IPS DF 6.9 (cell line): ENCODE results near the gene DPH6.
"Not testable (repeated sequence)": the region's sequence is repeated elsewhere in the genome, so short reads cannot be mapped to it uniquely, and the experiment has no call there.

Experiments used
- DNase-seq: peaks from one replicate; pipeline ENCODE4 v3.0.0-alpha.2; 2013; ENCODE audit warnings: low read depth, low spot score
- H3K27ac ChIP-seq: one replicate; pipeline ENCODE4 v1.5.1; 2013; ENCODE audit warnings: low read length, control low read depth
- H3K27me3 ChIP-seq: 2 replicates; pipeline ENCODE4 v1.6.1; 2013; ENCODE audit warnings: mild to moderate bottlenecking, low read length; ENCODE audit not compliant: control insufficient read depth, insufficient read depth
- H3K36me3 ChIP-seq: 2 replicates; pipeline ENCODE4 v1.6.1; 2013; ENCODE audit warnings: low read length; ENCODE audit not compliant: control insufficient read depth, insufficient read depth
- H3K4me1 ChIP-seq: 2 replicates; pipeline ENCODE4 v1.6.1; 2013; ENCODE audit warnings: low read length; ENCODE audit not compliant: control insufficient read depth, insufficient read depth
- H3K4me3 ChIP-seq: 2 replicates; pipeline ENCODE4 v1.5.1; 2013; ENCODE audit warnings: mild to moderate bottlenecking, low read length
- H3K9me3 ChIP-seq: 2 replicates; pipeline ENCODE4 v1.6.1; 2013; ENCODE audit warnings: low read length, inconsistent platforms; ENCODE audit not compliant: control insufficient read depth, insufficient read depth
- WGBS: extraction: QIAGEN DNeasy Blood & Tissue Kit; methylation state at CpG from one replicate; pipeline ENCODE4 v1.1.7; 2013; ENCODE audit warnings: mixed read lengths, missing lambda C conversion rate; ENCODE audit not compliant: insufficient read length, insufficient coverage; 5-methylcytosine and 5-hydroxymethylcytosine counted together

DPH6 gene

DNA sequence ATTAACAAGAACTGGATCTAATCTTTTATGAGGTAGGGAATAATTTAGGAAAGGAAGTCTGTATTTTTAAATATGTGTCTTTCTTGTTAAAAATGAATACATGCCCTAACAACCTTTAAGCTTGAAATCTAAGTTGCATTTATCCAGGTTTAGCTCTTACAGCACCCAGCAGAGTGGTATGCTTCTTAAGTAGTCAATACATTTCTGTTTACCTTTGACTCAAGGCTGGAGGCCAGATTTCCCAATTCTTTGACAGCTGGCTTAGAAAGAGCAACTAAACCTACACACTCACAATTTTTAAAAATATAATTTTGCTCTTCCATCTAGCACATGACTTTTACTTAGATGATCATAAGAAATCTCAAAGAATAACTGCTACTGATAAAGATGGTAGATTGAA is 148.9 kb downstream of the DPH6 start:
- Histone ChIP-seq H3K4me1 (no peaks in the 10 kb centered on the region), H3K27me3 (no peaks in the 10 kb centered on the region), H3K36me3 (no peaks in the 10 kb centered on the region), H3K9me3 (no peaks in the 10 kb centered on the region), H3K27ac (no peak overlapping the region), H3K4me3 (no peak overlapping the region)
- DNase-seq = no peak

DNA sequence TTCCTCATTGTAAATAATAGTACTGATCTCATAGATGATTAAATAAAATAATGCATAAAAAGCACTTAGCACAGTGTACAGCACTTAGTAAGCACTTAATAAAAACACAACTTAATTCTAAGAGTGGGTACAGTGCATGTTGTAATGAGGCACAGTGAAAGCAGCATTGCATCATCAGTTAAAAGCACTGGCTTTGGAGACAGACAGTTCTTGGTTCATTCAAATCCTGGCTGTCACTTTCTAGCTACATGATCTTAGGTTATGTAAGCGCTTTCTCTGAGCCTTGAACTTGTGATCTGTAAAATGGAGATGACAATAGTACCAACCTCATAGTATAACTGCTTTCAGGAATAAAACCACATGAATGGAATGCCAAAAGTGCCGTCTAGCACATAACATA is 151.5 kb downstream of the DPH6 start:
- H3K4me1 ChIP-seq = no peaks in the 10 kb centered on the region
- no peaks in the 10 kb centered on the region for H3K36me3 ChIP-seq
- no peaks in the 10 kb centered on the region for H3K9me3 ChIP-seq
- H3K4me3 ChIP-seq = no peak overlapping the region
- no peak overlapping the region for H3K27ac ChIP-seq
- DNase-seq = no peak
- H3K27me3 ChIP-seq = no peaks in the 10 kb centered on the region
- no CpG with 5 or more reads among the region's 2 CpGs for WGBS

DNA sequence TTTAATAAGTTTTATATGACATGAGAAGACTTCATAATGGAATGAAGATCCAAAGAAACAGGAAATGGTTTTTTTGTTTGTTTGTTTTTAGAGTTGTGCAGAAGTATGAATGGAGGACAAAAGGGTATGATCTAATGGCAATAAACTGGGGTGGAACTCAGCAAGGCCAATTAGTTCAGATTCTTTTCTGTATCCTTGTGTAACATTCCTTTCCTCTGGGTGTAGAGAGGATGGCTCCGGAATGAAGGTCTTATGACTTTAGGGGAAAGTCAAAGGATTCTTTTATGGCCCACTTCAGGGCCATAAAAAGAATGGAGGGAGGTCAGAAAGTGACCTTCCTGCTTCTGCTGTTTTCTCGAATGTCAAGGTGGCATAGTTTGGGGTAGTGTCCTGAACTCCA is 152.6 kb downstream of the DPH6 start:
- H3K4me1 ChIP-seq = no peaks in the 10 kb centered on the region
- no peaks in the 10 kb centered on the region for H3K36me3 ChIP-seq
- WGBS = no CpG with 5 or more reads among the region's 2 CpGs
- DNase-seq = no peak
- H3K27ac ChIP-seq = no peak overlapping the region
- H3K4me3 ChIP-seq = no peak overlapping the region
- no peaks in the 10 kb centered on the region for H3K9me3 ChIP-seq
- no peaks in the 10 kb centered on the region for H3K27me3 ChIP-seq

DNA sequence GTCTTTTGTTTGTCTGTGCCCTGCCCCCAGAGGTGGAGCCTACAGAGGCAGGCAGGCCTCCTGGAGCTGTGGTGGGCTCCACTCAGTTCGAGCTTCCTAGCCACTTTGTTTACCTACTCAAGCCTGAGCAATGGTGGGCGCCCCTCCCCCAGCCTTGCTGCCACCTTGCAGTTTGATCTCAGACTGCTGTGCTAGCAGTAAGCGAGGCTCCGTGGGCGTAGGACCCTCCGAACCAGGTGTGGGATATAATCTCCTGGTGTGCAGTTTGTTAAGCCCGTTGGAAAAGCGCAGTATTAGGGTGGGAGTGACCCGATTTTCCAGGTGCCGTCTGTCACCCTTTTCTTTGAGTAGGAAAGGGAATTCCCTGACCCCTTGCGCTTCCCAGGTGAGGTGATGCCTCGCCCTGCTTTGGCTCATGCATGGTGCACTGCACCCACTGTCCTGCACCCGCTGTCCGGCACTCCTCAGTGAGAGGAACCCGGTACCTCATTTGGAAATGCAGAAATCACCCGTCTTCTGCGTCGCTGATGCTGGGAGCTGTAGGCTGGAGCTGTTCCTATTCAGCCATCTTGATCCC is 154.5 kb downstream of the DPH6 start:
- WGBS = no CpG with 5 or more reads among the region's 18 CpGs
- H3K27me3 ChIP-seq = not testable (repeated sequence)

DNA sequence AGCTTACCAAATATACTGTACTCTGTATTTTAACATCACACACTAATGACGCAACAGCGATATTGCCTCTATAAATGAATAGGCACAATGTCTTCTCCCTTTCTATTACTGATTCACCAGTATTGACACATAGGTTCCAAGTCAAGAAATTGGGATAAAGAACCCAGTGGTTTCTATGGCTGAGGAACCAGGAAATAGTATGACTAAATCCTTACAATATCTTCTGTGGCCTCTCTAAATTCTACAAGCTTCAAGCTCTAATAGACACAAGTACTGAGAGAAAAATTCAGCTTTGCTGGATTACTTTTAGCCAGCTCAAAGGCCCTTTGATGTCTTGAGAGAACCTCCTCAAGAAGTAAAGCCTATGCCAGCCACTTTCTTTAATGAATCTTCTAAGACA is 162.5 kb downstream of the DPH6 start:
- Histone ChIP-seq H3K9me3 (no peaks in the 10 kb centered on the region), H3K4me1 (no peaks in the 10 kb centered on the region), H3K36me3 (no peaks in the 10 kb centered on the region), H3K27me3 (no peaks in the 10 kb centered on the region), H3K4me3 (no peak overlapping the region), H3K27ac (no peak overlapping the region)
- no CpG with 5 or more reads among the region's 2 CpGs for WGBS
- no peak for DNase-seq

More for the DNA sequence above, 154.5 kb downstream of the DPH6 start:
- H3K4me1 ChIP-seq, H3K9me3 ChIP-seq, H3K36me3 ChIP-seq, H3K4me3 ChIP-seq, DNase-seq, H3K27ac ChIP-seq: not testable (repeated sequence)

DNA sequence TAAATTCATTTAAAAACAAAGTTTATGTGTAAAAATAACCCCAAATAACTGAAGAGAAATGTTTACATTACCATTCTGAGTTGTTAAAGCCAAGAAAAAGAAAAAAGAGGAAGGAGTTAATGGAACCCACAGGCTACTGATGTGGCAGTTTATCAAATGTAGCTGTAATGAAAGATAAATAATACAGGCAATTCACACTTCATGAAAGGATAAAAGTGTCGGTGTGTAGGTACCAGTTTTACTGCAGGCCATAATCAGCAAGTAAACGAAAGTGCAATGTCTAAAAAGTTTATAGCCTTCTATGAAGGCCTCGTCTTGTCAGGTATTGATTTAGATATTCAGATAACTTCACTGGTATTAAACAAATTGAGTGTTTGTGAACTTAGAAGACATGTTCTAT is 164.6 kb downstream of the DPH6 start:
- Histone ChIP-seq H3K36me3 (no peaks in the 10 kb centered on the region), H3K27me3 (no peaks in the 10 kb centered on the region), H3K4me3 (no peak overlapping the region), H3K27ac (no peak overlapping the region), H3K9me3 (no peaks in the 10 kb centered on the region), H3K4me1 (no peaks in the 10 kb centered on the region)
- WGBS = no CpG with 5 or more reads among the region's 3 CpGs
- no peak for DNase-seq

DNA sequence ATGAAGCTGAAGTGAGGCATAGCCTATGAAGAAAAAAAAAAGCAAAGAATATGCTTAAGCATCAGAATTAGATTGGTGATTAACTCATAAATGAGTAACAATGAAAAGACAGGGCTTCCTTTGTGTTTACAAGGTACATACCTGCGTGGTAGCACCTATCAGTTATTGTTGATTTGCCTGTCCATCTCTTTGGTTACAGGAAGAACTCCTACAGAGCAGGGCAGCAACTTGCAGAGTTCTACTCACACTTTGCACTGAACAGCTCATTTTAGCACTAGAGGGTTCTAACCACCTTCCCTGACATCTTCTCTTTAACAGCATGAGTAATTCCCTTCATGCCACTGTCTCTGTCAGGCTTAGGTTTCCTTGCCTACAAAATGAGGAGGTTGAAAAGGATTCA is 166.0 kb downstream of the DPH6 start:
- no peak for DNase-seq
- Histone ChIP-seq H3K4me1 (no peaks in the 10 kb centered on the region), H3K4me3 (no peak overlapping the region), H3K9me3 (no peaks in the 10 kb centered on the region), H3K27me3 (no peaks in the 10 kb centered on the region), H3K27ac (no peak overlapping the region), H3K36me3 (no peaks in the 10 kb centered on the region)
- no CpG with 5 or more reads among the region's 1 CpG for WGBS

DNA sequence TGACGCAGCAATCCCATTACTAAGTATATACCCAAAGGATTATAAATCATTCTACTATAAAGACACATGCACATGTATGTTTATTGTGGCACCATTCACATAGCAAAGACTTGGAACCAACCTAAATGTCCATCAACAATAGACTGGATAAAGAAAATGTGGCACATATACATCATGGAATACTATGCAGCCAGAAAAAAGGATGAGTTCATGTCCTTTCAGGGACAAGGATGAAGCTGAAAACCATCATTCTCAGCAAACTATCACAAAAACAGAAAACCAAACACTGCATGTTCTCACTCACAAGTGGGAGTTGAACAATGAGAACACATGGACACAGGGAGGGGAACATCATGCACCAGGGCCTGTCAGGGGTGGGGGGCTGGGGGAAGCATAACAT is 167.5 kb downstream of the DPH6 start:
- H3K4me1 ChIP-seq, H3K27me3 ChIP-seq, H3K27ac ChIP-seq, H3K4me3 ChIP-seq, DNase-seq, H3K36me3 ChIP-seq, H3K9me3 ChIP-seq: not testable (repeated sequence)
- WGBS = no CpG with 5 or more reads among the region's 1 CpG

DNA sequence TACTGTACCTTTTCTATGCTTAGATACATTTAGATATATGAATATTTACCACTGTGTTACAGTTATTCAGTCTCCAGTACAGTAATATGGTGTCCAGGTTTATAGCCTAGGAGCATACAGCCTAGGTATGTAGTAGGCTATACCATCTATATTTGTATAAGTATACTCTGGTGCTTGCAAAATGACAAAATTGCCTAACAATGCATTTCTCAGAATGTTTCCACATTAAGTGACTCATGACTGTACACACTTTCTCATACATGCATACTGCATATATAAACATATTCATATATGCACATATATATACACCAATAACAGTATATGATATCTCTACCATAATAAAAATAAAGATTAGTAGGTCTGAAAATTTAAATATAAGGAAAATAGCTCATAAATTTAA is 169.3 kb downstream of the DPH6 start:
- H3K9me3 ChIP-seq = no peaks in the 10 kb centered on the region

DNA sequence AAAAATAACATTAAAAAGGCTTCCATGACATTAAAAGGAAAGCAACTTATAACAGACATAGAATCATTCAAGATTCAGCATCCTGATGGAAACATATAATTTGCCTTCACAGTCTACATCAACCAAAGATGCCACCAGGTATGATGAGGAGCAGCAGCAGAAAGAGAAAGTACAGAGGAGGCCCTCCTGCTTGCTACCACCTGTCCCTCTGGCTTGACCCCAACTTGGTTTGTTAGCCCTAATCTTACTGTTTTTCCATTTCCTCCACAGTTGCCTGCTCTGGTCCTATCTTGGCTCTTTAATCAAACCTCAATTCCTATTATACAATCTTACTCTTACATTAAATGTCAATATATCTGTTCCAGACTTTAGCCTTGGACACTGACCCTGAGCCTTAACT is 171.3 kb downstream of the DPH6 start:
- H3K4me3 ChIP-seq = no peak overlapping the region
- H3K36me3 ChIP-seq = no peaks in the 10 kb centered on the region
- DNase-seq = no peak
- no peaks in the 10 kb centered on the region for H3K4me1 ChIP-seq
- H3K27ac ChIP-seq = no peak overlapping the region
- no peaks in the 10 kb centered on the region for H3K27me3 ChIP-seq
- H3K9me3 ChIP-seq = no peaks in the 10 kb centered on the region

More for the DNA sequence above, 169.3 kb downstream of the DPH6 start:
- no peak for DNase-seq
- no peak overlapping the region for H3K4me3 ChIP-seq
- no peaks in the 10 kb centered on the region for H3K27me3 ChIP-seq
- H3K36me3 ChIP-seq = no peaks in the 10 kb centered on the region
- H3K27ac ChIP-seq = no peak overlapping the region
- H3K4me1 ChIP-seq = no peaks in the 10 kb centered on the region

DNA sequence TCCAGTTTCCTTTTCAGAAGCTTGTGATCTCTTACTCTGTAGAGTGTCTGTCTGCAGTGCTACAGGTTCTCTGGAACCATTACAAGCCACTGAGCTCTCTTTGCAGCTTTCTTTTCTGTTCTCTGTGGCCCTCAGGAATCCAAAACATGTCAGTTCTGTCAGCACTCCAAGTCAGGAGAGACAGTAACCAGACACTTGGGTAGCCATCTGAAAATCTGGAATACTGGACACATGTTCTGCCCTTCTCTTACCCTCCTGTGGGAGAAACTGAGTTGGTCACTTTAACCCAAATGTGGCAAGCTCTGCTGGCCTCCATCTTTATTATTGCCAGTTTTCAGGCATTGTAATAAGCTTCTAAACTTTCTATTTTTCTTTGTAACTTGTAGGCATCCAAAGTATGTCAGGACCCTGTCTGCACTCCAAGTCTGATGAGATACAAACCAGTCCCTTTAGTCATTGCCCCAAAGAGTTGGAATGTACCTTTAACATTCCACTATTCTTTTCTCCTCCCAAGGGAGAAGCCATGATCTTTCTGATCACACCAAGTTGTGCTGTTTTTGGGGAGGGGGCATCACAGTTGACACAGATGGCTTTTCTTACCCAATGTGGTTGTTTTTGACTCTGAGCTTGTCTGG is 183.7 kb downstream of the DPH6 start:
- H3K4me3 ChIP-seq = no peak overlapping the region
- H3K27me3 ChIP-seq = no peaks in the 10 kb centered on the region
- DNase-seq = no peak
- H3K27ac ChIP-seq = no peak overlapping the region
- H3K9me3 ChIP-seq = 0 out of 2 replicates have a peak, but pooled peaks cover 2% of the 10 kb centered on the region
- H3K36me3 ChIP-seq = no peaks in the 10 kb centered on the region
- no peaks in the 10 kb centered on the region; the same call in 1 of the 2 replicates for H3K4me1 ChIP-seq
